Panc1 (cell line): ENCODE results near the gene PIGS. TPM values are rescaled to one million over a fixed set of nuclear protein-coding genes. Genes with fewer than 3 reads are reported as not detected.

ENCODE experiments used
- ATAC-seq: fragments of 200-7000 bp; cut with Tn5 transposase; 2 replicates; pipeline ENCODE4 v1.9.1; 2020; ENCODE audit warnings: mild to moderate bottlenecking, moderate library complexity
- BruUV-seq: library from RNA; stranded (reverse); fragments of 400-500 nt; replicated peaks from 2 replicates; lab custom pipeline; 2021; lab: Mats Ljungman, UMichigan
- CTCF ChIA-PET: fragments of 300-600 bp; sonication (Branson Sonifier 250); formaldehyde crosslinking; loops from one replicate; lab custom pipeline; 2022; ENCODE audit warnings: antibody characterized with exemption; lab: Charles Lee
- POLR2A ChIA-PET: fragments of 300-600 bp; sonication (Branson Sonifier 250); formaldehyde crosslinking; loops from one replicate; lab custom pipeline; 2022; ENCODE audit warnings: antibody characterized with exemption; lab: Charles Lee
- DNase-seq: peaks from one replicate; pipeline ENCODE4 v3.0.0-alpha.2; 2010; ENCODE audit warnings: low read depth, low spot score
- H3K27ac ChIP-seq: 2 replicates; pipeline ENCODE4 v1.5.1; 2011; ENCODE audit warnings: mild to moderate bottlenecking, low read length, inconsistent platforms
- H3K27me3 ChIP-seq: fragments of 200-500 bp; sonication (Bioruptor generic); 2 replicates; pipeline ENCODE4 v1.6.0; 2014; ENCODE audit warnings: low read length, inconsistent platforms; ENCODE audit not compliant: control insufficient read depth, insufficient read depth
- H3K36me3 ChIP-seq: fragments of 200-500 bp; sonication (Bioruptor generic); 2 replicates; pipeline ENCODE4 v1.5.1; 2014; ENCODE audit warnings: inconsistent platforms, mild to moderate bottlenecking, low read length, moderate library complexity; ENCODE audit not compliant: control insufficient read depth, insufficient read depth
- H3K4me1 ChIP-seq: 2 replicates; pipeline ENCODE4 v1.5.1; 2011; ENCODE audit warnings: inconsistent platforms, mild to moderate bottlenecking, low read length, moderate library complexity; ENCODE audit not compliant: control insufficient read depth, insufficient read depth
- H3K4me3 ChIP-seq, 2 experiments: 2 replicates each; pipeline ENCODE4 v1.5.1; 2011 to 2012; ENCODE audit warnings: low read depth in 2 of 2, low read length in 2 of 2, mild to moderate bottlenecking in 2 of 2, inconsistent platforms in 1 of 2, moderate library complexity in 1 of 2
- H3K9me3 ChIP-seq: fragments of 200-500 bp; sonication (Bioruptor generic); 2 replicates; pipeline ENCODE4 v1.5.1; 2014; ENCODE audit warnings: low read depth, mild to moderate bottlenecking, inconsistent platforms, low read length, moderate library complexity; ENCODE audit not compliant: control insufficient read depth, insufficient read depth
- CTCF ChIP-seq: fragments of 450-650 bp; IDR thresholded peaks from 2 replicates; pipeline ENCODE4 v1.5.1; 2017; ENCODE audit warnings: mild to moderate bottlenecking
- POLR2AphosphoS5 ChIP-seq: IDR thresholded peaks from 2 replicates; pipeline ENCODE4 v1.6.1; 2012; ENCODE audit warnings: mild to moderate bottlenecking, low read depth, low read length, moderate library complexity
- REST ChIP-seq, 2 experiments: IDR thresholded peaks; 2 replicates each; pipeline ENCODE4 v1.6.1; 2011 to 2012; ENCODE audit warnings: low read depth in 2 of 2, control low read depth in 1 of 2, low read length in 1 of 2, mild to moderate bottlenecking in 1 of 2, moderate library complexity in 1 of 2; ENCODE audit not compliant: insufficient read depth in 1 of 2
- SIN3A ChIP-seq: IDR thresholded peaks from 2 replicates; pipeline ENCODE4 v1.6.1; 2012; ENCODE audit warnings: low read depth, mild to moderate bottlenecking, low read length, moderate library complexity, borderline replicate concordance; ENCODE audit not compliant: insufficient read depth
- TCF7L2 ChIP-seq: IDR thresholded peaks from 2 replicates; pipeline ENCODE4 v1.6.1; 2011; ENCODE audit warnings: mild to moderate bottlenecking, low read depth, low read length, inconsistent platforms
- in situ Hi-C: cut with HindIII; loops from 2 replicates; pipeline ENCODE4 v1.10.0; 2016; ENCODE audit warnings: low sequenced_read_pairs, low pct_unique_long_range_greater_than_20kb
- intact Hi-C: fragments of 100-400 bp; cut with micrococcal nuclease; formaldehyde crosslinking; loops from one replicate; pipeline ENCODE4 v1.10.0; 2022; ENCODE audit not compliant: unreplicated experiment
- total RNA-seq: library from RNA; stranded (reverse); gene quantifications from one replicate; pipeline ENCODE4 v1.2.1, GENCODE V29; 2021; ENCODE audit not compliant: unreplicated experiment

PIGS gene
- total RNA-seq, 1 experiment from 2014 or later, result 78.8 TPM

- POLR2A ChIA-PET, result no interaction called here
- Histone ChIP-seq H3K27me3 (no peaks in the 10 kb centered on the region; the same call in 1 of the 2 replicates), H3K36me3 (no peaks in the 10 kb centered on the region), H3K9me3 (no peaks in the 10 kb centered on the region), H3K4me3 (no peak overlapping the region), H3K27ac (no peak overlapping the region), H3K4me1 (no peaks in the 10 kb centered on the region)
- in situ Hi-C loops (no loop called here), intact Hi-C loops (no loop called here)
- ATAC-seq, result no peak
- no peak for TF ChIP-seq TCF7L2
- TF ChIP-seq CTCF, result no peak
- TF ChIP-seq REST (IDR thresholded peaks at IDR 0.05; ENCODE audit: insufficient read depth in 1 of 2, low read depth in 2 of 2, low read length in 1 of 2), result no peak
- no peak for TF ChIP-seq SIN3A
- TF ChIP-seq POLR2AphosphoS5, result no peak
- DNase-seq, result no peak
- BruUV-seq, result no TSS peak
- CTCF ChIA-PET, result no interaction called here
Measured at GRCh38 chr17:28530926-28531325, 40.4 kb downstream of the PIGS start.

GRCh38 chr17:28530250-28530649, 41.1 kb downstream of the PIGS start:
- POLR2A ChIA-PET, result no interaction called here
- no peaks in the 10 kb centered on the region for H3K9me3 ChIP-seq
- CTCF ChIA-PET, result no interaction called here
- BruUV-seq, result no TSS peak
- no peak for ATAC-seq
- H3K27ac ChIP-seq, result no peak overlapping the region
- H3K4me1 ChIP-seq, result no peaks in the 10 kb centered on the region
- in situ Hi-C loops (no loop called here), intact Hi-C loops (no loop called here)
- H3K36me3 ChIP-seq, result no peaks in the 10 kb centered on the region
- DNase-seq, result no peak
- no peak for TF ChIP-seq POLR2AphosphoS5
- no peak for TF ChIP-seq SIN3A
- H3K4me3 ChIP-seq, result no peak overlapping the region
- no peaks in the 10 kb centered on the region; the same call in 1 of the 2 replicates for H3K27me3 ChIP-seq

- Histone ChIP-seq H3K27ac (no peak overlapping the region), H3K36me3 (no peaks in the 10 kb centered on the region), H3K4me3 (no peak overlapping the region), H3K27me3 (no peaks in the 10 kb centered on the region; the same call in 1 of the 2 replicates), H3K9me3 (no peaks in the 10 kb centered on the region), H3K4me1 (no peaks in the 10 kb centered on the region)
- CTCF ChIA-PET, result no interaction called here
- POLR2A ChIA-PET, result no interaction called here
- intact Hi-C loops, result no loop called here
- BruUV-seq, result no TSS peak
- TF ChIP-seq SIN3A (no peak), CTCF (no peak), POLR2AphosphoS5 (no peak), REST (IDR thresholded peaks at IDR 0.05; ENCODE audit: insufficient read depth in 1 of 2, low read depth in 2 of 2, low read length in 1 of 2) (no peak), TCF7L2 (no peak)
- in situ Hi-C loops, result no loop called here
- DNase-seq, result no peak
- no peak for ATAC-seq
Measured at GRCh38 chr17:28529013-28529400, 42.3 kb downstream of the PIGS start.
